CD4-positive, alpha-beta T cell treated with Interferon alpha-2 for 1 hour (primary cell): ENCODE results near the gene TUBGCP3.
"Not testable (repeated sequence)": the region's sequence is repeated elsewhere in the genome, so short reads cannot be mapped to it uniquely, and the experiment has no call there.

Source experiments
- DNase-seq, 2 donors: peaks; one replicate each; pipeline ENCODE4 v3.0.0-alpha.2; 2020 to 2022

Gene TUBGCP3

GRCh38 chr13:112525356-112525945 is 62.5 kb downstream of the TUBGCP3 start:
- no peak for DNase-seq

- DNase-seq = no peak
Observed at GRCh38 chr13:112522578-112522977, 65.4 kb downstream of the TUBGCP3 start.

DNA sequence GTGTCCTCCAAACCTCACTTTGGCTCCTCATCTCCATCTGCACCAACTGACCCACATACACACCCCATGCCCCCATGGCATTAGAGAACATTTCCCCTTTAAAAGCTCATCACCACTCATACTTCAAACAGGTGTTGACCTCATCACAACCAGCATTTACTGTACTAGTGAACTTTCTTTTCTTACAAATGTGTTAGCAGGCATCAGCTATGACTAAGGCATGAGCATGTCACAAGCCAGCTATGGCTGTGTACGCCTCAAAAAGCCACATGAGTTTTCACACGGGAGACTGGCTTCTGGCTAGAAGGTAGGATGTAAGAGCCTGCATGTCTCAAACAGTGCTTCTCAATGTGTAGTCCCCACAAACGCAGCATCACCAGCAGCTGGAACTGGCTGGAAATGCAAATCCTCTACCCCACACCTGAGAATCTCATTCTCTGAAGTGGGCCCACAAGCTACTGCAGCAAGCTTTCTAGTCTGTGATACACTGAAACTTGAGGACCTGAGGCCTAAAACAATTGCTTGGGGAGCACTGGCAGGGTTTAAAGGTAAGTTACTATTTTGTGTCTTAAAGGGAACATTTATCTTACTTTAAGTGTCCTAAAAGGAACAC is 66.8 kb downstream of the TUBGCP3 start:
- DNase-seq = no peak

GRCh38 chr13:112519517-112520060 is 68.4 kb downstream of the TUBGCP3 start:
- no peak for DNase-seq

DNA sequence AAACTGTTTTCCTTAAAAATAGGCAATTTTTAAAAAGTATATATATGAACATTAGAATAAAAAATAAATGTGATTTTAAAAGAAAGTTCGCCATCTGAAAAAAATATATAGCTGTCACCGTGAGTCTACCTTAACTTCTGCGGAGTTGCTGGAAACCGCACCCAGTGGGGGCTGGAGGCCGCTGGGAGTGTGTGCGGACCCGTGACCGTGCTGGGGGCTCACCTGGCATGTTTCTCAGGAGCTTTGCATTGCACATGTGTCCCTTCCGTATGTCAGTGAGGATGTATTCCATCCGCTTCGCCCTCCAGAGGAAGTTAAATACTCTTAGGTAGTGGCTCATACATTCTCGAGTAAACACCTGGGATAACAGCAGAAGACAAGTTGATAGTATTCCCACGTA is 71.7 kb downstream of the TUBGCP3 start:
- no peak for DNase-seq

GRCh38 chr13:112513761-112514160 is 74.2 kb downstream of the TUBGCP3 start:
- DNase-seq = no peak

DNA sequence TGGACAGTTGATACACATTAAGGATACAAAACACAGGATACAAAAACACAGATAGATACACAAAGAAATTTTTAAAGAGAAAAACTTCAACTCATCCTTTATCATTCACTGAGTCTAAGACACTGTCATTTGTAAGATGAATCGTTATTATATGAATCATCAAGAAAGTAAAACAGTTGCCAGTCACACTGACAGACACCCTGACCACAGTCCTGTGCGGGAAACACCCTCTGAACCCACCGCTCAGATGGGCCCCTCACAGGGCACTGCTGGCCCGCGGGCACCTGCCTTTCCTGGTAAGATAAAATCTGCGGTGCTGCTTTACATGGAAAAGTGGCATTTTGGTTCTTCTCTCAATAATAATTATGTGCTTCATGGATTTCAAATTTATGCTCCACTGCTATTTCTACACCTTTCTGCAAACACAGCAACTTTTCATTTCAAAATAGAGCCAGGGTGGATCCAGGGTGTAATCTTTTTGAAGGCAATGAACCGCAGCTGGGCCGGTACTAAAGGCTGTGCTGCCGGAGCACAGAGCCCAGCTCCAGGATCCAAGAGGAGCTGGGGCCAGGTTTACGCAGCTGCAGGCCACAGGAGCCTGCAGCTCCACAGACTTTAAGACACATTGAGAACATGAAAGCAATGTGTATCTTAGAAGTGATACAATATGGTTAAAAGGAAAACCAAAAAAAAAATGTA is 76.8 kb downstream of the TUBGCP3 start:
- no peak for DNase-seq

DNA sequence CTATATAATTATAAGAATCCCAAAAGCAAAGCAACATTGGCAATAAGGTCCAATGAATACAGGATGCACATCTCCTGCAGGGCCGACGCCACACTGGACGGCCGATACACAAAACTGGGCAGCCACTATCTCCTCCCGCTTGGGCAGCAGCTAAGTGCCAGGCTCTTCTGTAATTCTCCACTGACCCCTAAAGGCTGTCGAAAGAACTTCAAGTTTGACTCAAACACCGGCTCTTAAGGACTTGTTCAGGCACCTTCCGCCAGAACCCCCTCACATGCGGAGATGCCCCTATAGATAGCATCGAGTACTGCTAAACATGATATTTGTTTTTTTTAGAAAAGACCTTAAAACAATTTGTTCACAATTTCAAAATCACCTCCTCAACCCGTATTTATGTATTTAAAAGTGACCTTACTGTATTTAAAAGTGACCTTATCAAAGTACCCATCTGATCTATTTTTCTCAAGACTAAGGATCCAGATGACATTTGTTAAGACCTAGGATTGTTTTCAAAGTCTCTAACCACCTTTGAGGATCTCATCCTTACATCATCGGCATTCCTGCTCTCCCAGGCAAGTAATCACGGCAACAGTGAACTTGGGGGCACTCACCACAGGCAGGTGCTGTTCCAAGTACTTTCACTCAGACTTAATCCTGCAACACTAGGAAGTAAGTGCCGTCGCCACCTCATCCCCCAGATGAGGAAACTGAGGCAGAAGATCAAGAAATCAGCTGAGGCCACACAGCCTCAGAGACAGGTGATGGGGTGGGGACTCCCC is 77.8 kb downstream of the TUBGCP3 start:
- no peak for DNase-seq

DNA sequence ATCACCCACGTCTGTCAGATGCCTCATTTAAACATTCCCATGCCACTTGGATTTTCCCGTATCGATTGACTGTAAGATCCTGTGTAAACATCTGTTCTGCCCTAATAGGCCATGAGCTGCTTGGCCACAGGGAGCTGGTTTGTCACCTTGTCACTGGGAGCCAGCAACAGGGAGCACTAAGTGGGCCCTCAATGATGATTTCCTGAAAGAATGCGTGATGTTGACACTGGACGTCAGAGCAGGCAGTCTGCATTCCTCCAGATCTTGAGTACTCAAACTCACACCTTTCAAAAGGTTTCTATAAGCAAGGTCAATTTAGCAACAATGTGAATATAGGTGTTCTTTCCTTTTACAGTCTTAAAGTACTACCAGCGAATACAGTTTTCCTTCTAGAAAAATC is 78.8 kb downstream of the TUBGCP3 start:
- DNase-seq = no peak

- DNase-seq = no peak
Observed at GRCh38 chr13:112506046-112506445, 81.9 kb downstream of the TUBGCP3 start.

GRCh38 chr13:112496166-112496565 is 91.8 kb downstream of the TUBGCP3 start:
- DNase-seq = no peak

DNA sequence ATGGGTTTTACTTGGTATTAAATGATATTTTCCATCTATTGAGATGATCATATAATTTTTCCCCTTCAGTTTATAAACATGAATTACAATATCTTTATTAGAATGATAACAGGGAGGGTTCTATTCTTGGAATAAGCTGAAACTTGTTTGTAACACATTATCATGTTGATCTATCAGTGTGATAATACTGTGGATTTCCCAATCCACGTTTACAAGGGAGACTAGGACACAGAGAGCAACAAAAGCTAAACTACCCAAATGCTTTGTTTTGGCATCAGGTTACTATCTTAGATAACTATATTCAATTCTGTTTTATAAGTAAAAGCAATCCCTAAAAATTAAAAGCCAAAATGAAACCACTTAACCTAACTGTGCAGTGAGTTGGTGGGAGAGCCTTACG is 92.5 kb downstream of the TUBGCP3 start:
- DNase-seq = no peak

GRCh38 chr13:112489199-112489598 is 98.8 kb downstream of the TUBGCP3 start:
- no peak for DNase-seq

GRCh38 chr13:112488343-112489050 is 99.5 kb downstream of the TUBGCP3 start:
- DNase-seq = not testable (repeated sequence)

GRCh38 chr13:112487127-112487517 is 100.8 kb downstream of the TUBGCP3 start:
- DNase-seq = no peak

DNA sequence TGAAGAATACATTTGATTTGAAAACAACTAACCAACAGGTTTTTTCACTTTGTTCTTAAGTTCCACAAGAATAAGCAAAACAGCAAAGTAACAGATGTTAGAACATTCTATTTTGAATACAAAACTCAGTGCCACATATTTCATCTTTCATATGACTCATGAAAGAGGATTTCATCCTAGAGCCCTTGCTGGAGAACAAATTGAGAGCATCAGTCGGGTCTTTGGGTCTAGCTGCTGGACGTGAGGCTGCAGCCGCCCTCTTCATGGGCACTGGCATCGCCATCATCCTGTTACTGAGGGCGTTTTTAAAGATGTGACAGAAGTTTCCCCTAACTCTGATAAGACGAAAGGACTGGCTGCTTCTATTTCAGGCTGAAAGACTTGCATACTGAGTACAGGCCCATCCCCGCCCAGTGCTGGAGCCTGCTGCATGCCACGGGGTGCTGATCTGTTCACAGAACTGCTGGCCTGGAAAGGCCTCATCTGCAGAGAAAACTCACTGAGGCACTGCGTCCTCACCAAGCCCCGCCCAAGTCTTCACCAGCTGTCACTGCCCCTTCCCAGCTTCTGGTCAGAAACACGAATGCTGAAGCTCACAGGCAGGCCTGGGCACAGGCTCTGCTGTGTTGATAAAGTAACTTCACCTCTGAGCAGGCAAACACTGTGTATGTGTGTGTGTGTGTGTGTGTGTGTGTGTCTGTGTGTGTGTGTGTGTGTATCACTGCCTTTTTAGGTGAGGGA is 101.4 kb downstream of the TUBGCP3 start:
- no peak for DNase-seq

GRCh38 chr13:112485814-112486213 is 102.1 kb downstream of the TUBGCP3 start:
- DNase-seq = not testable (repeated sequence)

DNA sequence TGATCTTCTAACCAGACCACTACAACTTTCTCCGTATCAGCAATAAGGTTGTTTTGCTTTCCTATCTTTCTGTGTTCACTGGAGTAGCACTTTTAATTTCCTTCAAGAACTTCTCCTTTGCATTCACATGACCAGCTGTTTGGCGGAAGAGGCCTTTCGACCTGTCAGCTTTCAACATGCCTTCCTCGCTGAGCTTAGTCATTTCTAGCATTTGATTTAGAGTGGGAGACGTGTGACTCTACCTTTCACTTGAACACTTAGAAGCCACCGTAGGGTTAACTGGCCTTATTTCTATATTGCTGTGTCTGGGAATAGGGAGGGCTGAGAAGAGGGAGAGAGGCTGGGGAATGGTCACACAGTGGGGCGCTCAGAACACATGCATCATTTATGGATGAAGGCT is 104.7 kb downstream of the TUBGCP3 start:
- DNase-seq = no peak

GRCh38 chr13:112481458-112481857 is 106.5 kb downstream of the TUBGCP3 start:
- DNase-seq = no peak

GRCh38 chr13:112479389-112479788 is 108.6 kb downstream of the TUBGCP3 start:
- DNase-seq = no peak

GRCh38 chr13:112477070-112477619 is 110.8 kb downstream of the TUBGCP3 start:
- DNase-seq = no peak

GRCh38 chr13:112475889-112476288 is 112.1 kb downstream of the TUBGCP3 start:
- no peak for DNase-seq
